HG03108 (cell line): Measurements from ENCODE around the gene MSI2.
"Not testable (repeated sequence)": the region's sequence is repeated elsewhere in the genome, so short reads cannot be mapped to it uniquely, and the experiment has no call there.

Source experiments
- ATAC-seq: cut with Tn5 transposase; IDR thresholded peaks from one replicate; pipeline ENCODE4 v1.9.1; 2021; ENCODE audit warnings: moderate library complexity; ENCODE audit not compliant: unreplicated experiment

The MSI2 gene

DNA sequence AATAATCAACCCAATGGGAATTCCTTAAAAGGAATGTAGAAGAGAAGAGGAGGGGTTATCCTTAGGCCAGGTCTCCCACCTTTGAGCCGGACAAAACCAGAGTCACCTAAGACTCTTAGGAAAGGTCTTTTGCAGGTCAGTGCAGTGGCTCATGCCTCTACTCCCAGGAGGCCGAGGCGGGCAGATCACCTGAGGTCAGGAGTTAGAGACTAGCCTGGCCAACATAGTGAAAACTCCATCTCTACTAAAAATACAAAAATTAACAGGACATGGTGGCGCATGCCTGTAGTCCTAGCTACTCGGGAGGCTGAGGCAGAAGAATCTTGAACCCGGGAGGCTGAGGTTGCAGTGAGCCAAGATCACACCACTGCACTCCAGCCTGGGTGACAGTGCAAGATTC is 365.5 kb downstream of the MSI2 start:
- ATAC-seq, result not testable (repeated sequence)

DNA sequence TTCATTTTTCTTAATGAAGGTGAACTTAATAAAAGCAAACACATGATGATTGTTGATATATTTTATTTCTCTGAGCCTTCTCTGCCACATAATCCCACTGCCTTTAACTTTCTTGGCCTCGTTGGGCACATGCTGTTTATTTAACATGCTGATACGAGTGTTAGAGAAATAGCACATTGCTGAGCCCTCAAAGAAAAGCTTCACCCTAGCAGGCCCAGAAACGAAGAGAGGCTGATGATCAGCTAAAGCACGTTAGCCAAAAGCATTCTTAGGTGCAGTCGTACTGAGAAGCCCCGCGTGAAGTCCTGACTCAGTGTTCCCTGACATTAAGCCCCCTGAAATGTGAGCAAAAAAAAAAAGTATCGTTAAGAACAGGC is 366.0 kb downstream of the MSI2 start:
- ATAC-seq, result no peak

DNA sequence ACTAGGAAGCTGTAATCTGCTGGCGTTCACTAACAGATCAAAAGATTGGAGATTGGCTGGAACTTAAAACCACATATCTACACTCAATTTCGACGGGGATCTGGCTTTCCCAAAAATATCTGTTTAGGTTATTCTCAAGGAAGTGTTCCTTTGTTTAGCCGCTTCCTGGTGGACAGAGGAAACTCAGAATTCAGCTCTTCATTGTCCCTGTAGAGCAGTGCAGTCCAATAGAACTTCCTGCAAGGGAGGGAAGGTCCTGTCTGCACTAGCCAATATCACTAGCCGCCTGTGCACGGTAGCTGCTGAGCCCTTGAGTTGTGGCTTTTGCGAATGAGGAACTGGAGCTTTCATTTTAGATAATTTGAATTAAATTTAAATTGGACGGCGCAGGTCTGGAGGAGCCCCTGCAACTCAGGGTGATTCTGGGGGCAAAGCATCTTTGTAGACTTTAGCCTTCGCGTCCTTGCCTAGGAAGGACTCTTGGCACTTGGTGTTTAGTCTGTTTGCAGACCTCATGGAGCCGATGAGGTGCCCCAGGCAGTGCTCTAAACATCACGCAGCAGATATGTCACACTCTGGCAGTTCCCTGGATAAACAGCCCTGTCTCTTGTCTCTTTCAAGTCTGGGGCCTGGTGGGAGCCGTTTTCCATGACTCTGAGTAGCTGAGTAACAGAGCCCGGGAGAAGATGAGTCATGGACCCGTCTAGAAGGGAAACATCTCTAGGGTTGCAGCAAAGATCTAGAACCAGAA is 366.5 kb downstream of the MSI2 start:
- ATAC-seq, result peak; percentile 49

DNA sequence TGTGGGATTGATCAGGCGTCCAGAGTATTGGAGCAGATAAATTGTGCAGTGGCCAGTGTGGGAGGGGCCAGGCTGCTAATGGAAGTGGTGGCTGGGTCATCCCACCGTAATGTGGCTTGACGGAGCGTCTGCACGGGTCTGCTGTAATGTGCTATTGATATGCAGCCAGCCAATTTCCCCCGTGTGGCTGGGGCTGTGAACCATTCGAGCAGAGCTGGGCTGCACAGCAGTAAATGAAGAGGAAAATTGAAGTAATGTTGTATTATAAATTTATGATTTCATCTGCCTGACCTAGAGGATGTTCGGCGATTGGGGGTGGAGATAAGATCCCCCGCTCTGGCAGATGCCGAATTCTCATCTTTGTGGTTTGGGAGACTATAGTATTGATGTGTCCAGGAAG is 367.3 kb downstream of the MSI2 start:
- ATAC-seq, result no peak

DNA sequence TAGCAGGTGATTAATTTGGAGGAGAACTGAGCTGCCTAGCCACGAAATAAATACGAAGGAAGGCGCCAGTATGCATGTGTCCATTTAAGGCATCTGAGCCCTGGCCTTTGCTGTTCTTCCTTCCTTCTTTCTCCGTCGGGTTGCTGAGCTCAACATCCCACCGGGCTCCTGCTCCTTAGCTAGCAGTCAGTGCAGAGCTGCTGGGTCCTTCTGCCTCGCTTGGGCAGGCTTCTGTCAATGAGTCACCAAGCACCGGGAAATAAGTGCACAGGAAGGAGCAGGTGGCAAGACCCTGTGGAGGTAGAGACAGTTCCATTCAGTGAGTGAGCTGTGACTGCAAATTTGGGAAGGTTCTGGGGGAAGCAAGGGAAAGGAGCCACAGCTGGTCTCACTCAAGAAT is 368.1 kb downstream of the MSI2 start:
- ATAC-seq, result peak; percentile 38

DNA sequence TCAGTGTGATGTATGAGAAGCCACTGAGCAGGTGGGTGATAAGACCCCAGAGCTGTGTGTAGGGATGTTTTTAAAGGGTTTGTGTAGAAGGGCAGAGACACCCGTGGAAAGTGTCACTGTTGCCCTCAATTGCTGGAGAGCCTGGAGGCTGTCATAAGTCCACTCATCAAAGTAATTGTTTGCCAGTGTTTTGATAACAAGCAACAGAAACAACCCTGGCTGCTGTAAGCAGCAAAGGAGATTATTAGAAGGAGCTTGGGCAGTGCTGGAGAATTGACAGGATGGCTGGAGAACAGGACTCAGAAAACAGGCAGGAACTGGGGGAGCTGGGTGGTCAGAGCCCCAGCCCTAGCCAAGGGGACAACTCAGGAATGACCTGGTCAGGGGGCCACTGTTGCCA is 369.2 kb downstream of the MSI2 start:
- ATAC-seq, result no peak

DNA sequence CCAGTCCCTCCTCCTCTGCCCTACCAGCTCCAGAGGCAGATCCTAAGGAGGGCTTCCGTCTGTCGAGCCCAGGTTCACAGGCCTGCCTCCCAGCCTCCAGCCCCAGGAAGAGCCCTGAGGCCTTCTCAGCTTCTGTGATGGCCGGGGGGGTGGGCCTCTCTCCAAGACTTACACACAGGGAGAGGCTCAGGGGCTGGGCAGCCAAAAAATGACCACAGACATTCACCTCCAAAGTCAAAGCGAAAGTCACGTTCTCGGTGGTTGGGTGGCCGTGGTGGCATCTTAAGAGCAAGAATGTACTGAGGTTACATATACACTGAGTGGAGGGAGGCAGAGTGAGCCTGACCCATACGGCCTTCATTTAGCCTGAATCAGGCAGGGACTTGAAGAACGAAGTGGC is 369.6 kb downstream of the MSI2 start:
- ATAC-seq, result no peak

DNA sequence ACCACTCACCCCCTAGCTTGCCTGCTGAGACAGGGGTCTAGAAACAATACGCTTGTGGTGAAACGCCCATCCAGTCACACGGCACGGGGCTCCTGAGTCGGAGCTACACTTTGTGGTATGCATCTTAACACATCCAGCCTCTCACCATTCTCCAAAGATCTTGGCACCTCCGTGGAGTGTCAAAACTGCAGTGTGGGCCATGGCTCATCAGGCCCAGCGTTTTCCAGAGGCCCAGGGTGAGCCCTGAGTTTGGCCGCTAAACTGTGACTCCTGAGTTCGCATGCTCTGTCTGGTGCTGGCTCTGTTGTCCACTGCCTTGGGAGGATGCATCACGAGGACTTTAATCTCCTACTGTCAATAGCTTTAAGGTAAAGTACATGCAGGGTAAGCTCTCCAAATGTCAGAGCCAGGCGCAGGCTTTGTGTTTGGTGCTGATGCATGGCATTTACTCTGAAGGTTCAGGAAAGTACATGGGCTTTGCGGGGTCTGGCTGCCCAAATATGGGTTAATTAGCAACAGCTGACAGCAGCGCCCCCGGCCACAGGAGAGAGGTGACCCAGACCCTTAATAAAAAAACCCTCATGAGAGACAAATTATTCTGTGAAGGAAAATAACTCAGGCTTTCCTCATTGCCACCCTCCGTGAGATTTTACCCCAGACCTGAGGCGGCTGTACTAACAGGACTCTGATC is 370.3 kb downstream of the MSI2 start:
- ATAC-seq, result no peak

DNA sequence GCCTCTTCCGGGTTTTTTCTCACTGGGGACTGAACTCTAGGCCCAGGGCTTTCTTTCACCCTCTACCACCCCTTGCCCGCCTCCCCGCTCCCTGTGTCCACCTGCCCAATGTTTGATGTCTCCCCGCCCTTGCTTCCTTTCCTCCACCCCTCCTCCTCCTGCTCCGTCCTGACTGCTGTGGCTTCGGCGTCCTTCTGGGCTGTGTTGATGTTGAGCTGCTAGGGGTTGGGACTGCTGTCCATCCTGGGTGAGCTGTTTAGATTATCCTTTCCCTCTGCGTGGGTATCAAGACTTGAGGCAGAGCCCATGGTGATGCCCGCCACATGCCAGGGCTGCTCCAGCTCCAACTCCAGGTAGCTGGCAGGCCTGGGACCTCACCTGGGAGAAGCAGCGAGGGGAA is 371.3 kb downstream of the MSI2 start:
- no peak for ATAC-seq

DNA sequence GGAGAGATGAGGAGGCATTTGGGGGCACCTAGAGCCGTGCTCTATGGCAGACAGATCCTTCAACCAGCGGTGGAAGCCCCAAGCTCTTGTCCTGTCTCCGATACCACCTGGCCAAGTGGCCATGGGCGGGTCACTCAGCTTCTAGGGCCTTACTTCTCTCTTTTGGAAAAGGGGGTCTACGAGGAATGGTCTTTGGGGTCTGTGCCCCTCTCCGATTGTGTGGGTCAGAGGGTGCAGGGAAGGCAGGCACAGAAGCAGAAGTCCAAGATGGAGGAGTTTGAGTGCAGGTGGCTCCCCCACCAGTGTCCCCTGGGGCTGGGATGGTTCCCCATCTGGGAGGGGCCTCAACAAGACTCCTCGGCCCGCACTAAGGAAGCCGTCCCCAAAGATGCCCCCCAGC is 372.1 kb downstream of the MSI2 start:
- no peak for ATAC-seq

DNA sequence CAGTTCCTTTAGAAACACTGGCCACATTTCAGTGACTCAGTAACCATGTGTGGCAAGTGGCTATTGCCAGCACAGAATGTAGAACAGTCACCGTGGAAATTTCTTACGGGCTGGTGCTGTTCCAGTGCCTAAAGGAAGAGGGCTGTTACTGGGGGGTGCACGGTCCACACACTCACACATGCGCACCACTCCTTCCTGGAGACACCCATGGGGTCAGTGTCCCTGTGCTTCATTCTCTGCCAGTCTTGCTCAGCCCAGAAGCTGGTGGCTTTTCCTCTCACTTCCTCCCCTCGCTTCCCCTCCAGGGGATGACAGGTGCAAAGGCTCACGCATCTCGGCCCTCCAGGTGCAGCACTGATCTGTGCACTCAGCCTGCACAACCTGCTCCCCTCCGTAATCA is 373.1 kb downstream of the MSI2 start:
- ATAC-seq, result peak; percentile 72

DNA sequence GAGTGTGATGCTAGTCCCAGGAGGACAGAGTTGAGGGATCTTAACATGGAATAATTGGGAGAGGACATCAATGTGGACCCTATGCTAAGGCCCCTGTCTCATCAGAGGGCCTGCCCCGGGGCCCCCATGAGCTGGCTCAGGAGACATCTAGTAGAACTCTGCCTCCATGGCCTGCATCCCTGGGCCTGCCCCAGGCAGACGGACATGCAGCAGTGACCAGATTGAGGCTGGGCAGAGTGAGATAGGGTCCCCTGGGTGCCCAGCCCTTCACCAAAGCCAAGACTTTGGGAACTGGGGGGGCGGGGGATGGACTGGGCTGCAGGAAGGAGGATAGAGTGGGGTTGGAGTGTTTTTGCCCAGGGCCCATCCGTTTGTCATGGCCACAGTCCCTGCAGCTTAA is 373.6 kb downstream of the MSI2 start:
- no peak for ATAC-seq

DNA sequence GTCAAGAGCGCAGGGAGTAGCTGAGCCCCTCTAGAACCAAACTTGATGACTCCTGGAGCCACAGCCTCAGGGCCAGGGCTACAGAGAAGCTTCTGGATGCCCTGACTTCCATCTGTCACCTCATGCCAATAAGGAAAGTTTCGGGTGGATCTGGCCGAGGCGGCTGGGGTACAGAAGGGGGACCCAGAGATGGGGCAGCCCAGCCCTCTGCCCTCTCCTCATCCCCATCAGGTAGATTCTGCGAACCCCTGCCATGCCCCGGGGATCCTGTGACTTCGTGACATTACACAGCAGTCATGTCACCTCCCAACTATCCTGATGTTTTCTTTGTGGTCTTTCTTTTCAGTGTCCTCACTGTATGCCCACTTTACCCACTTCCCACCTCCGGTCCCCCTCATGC is 374.4 kb downstream of the MSI2 start:
- ATAC-seq, result no peak

DNA sequence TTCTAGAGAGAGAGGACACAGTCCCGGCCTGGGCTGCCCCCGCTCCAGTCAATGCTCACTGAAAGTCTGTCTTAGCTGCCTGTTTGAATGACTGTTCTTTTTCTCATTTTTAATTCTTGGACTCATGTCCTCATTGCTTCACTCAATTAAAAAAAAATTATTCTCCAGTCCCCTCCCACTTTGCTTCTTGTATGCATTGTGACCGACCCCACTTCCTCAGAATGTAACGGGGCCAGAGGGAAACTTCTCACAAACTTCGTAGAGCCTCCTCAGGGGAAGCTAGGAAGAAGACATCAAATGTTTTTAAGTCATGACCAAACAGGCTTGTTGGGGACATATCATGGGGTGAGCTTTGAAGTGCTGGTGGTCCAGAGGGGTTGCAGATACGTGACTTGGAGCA is 375.5 kb downstream of the MSI2 start:
- no peak for ATAC-seq

DNA sequence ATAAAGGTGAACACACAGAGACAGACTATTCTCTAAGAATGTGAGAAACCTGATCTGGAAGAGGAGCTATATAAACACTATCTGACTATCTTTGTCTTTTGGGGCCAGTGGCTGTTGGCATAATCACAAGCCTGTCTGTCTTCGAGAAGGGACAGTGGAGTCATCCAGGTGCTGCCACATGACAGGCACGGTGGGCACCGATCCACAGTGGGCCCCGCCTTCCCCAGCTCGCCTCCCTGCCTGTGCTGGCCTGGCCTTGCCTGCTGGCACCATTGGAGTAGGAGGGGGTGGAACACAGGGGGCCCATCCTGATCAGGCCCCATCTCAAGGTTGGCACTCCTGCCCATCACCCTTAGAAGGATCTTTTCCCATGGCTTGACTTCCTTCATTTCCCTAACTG is 376.0 kb downstream of the MSI2 start:
- no peak for ATAC-seq

DNA sequence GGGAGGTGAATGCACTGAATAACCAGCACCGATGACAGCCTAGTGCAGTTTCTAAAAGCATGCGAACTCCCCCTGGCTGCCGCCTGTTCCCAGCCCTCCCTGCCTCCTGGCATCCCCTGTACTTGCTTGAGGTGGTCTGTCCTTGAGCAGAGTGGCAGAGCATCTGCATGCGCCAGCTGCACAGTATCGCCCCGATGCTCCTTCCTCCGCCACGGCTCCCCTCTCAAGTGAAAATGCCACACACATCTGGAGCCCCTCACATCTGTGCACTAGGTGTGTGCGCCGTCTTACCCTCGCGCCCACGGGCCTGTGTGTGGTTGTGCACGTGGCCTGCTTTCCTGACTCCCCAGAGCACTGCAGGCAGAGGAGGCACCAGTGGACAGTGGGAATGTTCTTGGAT is 376.9 kb downstream of the MSI2 start:
- ATAC-seq, result no peak

DNA sequence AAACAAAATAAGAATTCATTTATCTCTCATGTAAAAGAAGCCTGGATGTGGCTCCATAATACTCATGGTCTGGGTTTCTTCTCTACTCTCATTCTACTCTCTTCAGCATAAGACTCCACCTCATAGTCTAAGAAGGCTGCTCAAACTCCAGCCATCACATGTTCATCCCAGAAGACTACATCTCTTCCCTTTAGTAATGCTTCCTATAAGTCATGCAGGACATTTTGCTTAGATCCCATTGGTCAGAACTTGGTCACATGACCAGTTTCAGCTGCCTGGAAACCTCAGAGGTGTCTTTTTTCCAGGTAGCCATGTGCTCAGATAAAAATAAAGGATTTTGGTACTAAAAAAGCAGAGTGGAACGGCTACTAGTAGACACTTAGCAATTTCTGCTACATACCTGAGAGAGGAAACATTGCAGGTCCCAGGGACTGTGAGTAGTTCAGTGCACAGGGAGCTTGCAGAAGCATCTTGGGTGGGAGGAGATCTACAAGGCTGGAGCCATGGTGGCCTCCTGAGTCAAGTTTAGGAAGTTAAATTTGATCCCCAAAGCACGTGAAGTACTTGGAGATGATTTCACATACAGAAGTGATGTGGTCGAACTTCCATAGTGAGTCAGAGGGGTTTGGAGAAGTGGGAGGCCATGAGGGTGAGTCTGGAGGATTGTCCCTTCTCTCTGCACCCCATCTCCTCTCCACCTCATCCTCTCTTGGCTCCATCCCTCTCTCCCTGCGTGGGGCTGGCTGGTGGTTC is 378.6 kb downstream of the MSI2 start:
- ATAC-seq, result no peak

DNA sequence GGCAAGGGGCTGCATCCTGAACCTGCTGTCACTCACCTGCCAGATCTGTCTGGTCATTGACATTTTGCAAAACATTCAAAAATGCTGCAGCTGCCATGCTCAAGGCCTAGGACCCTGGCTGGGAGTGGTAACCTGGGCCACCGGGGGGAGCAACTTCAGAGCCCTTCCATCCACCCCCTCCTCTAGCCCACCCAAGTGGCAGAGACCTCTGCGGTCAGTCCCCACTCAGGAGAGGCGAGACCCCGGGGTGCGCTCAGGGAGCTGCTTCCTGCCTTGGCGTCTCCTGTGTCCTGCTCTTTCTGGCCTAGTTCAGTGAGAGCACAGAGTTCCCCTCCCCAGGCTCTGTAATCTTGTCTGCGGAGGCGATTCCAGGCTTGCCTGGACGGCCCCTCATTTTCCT is 380.0 kb downstream of the MSI2 start:
- no peak for ATAC-seq

DNA sequence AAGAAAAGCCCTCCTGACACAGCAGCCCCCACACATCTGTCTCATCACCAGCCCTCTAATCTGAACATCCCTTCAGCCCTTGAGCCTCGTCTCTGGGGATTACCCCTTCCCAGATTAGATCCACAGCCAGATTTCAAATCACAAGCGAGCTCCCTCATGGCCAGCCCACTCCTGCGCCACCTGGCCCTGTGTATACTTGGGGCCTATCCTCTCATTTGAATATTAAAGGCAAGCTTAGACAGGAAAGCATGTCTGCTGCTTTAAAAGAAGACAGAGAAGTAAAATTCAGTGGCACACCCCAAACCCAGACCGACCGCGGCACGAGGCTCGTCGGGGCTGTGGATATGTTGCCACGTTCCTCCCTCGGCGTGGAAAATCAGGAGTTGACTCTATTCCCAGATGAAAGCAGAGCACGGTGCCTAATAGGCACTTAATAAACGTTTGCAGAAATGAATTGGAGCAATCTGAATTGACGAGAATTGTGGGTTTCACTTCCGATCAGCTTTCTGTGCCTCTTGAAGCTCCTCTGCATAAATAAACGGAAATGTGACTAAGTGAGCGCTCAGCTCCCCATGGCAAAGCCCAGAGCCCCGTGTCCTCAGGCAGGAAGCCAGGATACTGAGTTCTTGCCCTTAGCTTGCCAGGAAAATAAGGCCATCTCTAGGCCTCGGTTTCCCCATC is 380.8 kb downstream of the MSI2 start:
- no peak for ATAC-seq

DNA sequence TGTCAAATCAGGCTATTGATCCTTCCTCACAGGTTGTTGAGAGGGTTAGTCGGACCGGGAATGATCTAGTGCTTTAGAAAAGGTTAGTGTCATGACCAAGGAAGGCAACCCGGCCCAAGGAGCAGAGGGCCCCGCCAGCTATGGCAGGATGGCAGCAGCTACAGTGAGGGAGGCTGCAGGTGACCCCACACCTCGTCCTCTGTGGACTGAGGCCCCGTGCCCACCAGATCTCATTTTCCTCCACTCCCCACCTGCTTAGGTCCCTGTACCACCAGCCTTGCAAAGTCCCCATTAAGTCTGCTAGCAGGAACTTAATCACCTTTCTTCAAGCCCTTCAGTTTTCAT is 381.3 kb downstream of the MSI2 start:
- no peak for ATAC-seq

DNA sequence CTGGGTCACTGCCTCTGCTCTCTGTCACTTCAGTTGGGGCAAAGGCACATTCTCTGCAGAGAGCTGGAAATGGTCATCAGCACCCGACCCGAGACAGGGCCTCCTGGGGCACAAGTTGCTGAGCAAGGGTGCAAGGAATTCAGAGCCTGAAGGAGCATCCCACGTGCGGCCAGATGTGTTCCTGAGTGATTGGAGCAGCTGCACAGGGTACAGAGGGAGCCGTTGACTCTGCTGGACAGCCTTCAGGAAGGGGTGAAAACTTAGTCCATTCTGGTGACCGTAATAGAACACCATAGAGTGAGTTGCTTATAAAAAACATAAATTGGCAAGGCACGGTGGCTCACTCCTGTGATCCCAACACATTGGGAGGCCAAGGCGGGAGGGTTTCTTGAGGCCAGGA is 382.0 kb downstream of the MSI2 start:
- no peak for ATAC-seq

DNA sequence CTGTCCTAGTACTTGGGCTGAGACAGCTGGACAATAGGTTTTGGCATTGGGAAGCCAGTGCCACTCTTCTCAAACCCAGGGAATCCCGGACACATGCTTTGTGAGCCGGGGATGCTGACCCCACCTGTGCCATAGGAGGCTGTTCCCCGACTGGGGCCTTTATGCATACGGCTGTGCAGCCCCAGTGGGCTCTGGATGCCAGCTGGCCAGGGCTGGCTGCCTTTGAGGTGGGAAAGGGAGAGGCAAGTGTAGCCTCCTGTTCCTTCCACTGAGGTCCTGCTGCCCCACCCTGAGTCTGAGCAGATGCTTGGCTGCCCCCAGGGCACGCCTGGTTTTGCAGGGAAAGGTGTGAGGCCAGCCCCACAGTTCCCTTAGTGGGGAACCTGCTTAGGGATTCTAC is 383.1 kb downstream of the MSI2 start:
- no peak for ATAC-seq
